Measurements from ENCODE around the gene CCDC57. TPM values are rescaled to one million over a fixed set of nuclear protein-coding genes. Genes with fewer than 3 reads are reported as not detected.
A peak's percentile ranks its signal among the peaks of the same experiment; 100 is the strongest.

Gene CCDC57
- total RNA-seq, 1 donor from 2014 or later: 37.2 TPM

DNA sequence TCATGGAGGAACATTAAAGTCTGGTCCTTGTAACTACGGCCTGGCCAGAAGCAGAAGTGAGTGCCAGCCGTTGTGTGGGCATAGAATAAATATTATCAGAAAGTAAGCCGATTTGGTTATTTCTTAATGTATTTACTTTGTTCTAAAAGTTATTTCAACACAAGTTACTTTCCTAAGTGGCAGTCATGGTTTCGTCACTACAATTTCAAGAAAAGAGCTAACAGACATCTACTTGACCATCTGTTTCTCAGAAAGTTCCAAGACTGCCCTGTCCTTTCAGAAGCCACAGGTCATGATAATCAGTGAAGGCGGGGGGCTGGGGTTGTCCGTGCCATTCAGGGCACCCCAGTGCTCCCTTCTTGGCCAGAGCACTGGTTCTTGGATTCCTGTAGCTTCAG lies 99.7 kb downstream of the CCDC57 start:
- H3K9me3 Mint-ChIP-seq (ENCODE audit: unreplicated experiment): no peaks in the 10 kb centered on the region
- H3K36me3 Mint-ChIP-seq (ENCODE audit: low read depth, unreplicated experiment): peaks cover 3% of the 10 kb centered on the region
- H3K27me3 Mint-ChIP-seq (ENCODE audit: unreplicated experiment): peaks cover 2% of the 10 kb centered on the region
- TF ChIP-seq, protein P1, sequence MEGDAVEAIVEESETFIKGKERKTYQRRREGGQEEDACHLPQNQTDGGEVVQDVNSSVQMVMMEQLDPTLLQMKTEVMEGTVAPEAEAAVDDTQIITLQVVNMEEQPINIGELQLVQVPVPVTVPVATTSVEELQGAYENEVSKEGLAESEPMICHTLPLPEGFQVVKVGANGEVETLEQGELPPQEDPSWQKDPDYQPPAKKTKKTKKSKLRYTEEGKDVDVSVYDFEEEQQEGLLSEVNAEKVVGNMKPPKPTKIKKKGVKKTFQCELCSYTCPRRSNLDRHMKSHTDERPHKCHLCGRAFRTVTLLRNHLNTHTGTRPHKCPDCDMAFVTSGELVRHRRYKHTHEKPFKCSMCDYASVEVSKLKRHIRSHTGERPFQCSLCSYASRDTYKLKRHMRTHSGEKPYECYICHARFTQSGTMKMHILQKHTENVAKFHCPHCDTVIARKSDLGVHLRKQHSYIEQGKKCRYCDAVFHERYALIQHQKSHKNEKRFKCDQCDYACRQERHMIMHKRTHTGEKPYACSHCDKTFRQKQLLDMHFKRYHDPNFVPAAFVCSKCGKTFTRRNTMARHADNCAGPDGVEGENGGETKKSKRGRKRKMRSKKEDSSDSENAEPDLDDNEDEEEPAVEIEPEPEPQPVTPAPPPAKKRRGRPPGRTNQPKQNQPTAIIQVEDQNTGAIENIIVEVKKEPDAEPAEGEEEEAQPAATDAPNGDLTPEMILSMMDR (IDR thresholded peaks at IDR 0.05; ENCODE audit: unreplicated experiment): no peak
- no peak for DNase-seq (ENCODE audit: low spot score)
- H3K27ac Mint-ChIP-seq (ENCODE audit: unreplicated experiment): no peak overlapping the region
- H3K4me3 Mint-ChIP-seq (ENCODE audit: unreplicated experiment): no peak overlapping the region
- H3K4me1 Mint-ChIP-seq (ENCODE audit: unreplicated experiment): peaks cover 1% of the 10 kb centered on the region

DNA sequence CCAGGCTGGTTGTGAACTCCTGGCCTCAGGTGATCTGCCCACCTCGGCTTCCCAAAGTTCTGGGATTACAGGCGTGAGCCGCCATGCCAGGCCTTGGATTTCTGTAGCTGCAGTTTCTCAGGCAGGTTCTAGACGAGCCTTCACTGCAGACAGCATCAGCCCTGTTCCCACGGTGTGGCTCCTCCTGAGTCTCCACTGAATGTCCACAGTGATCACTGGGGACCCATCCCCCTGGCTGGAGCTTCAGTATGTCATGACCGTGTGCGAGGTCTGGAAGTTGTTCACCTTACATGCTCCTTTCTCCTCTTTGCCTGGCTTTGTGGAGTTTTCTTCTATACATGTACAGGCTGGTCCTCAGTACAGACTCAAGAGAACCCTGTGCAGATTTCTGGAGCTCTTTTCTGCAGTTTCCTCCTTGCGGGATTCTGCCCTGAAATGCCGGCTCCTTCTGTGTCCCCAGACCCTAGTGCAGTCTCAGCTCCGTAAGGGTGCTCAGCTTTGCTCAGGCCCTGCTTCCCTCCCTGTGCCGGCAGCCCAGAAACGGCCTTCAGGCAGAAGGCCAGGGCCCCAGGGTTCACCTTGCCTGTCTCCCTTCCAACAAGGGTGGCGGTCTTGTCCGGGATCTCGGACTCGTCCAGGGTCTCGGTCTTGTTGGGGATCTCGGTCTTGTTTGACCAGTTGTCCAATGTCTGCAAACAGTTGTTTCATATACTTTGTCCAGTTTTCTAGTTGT lies 100.3 kb downstream of the CCDC57 start:
- no peaks in the 10 kb centered on the region for H3K9me3 Mint-ChIP-seq (ENCODE audit: unreplicated experiment)
- peaks cover 3% of the 10 kb centered on the region for H3K36me3 Mint-ChIP-seq (ENCODE audit: low read depth, unreplicated experiment)
- no peak overlapping the region for H3K4me3 Mint-ChIP-seq (ENCODE audit: unreplicated experiment)
- H3K27ac Mint-ChIP-seq (ENCODE audit: unreplicated experiment): no peak overlapping the region
- H3K27me3 Mint-ChIP-seq (ENCODE audit: unreplicated experiment): peaks cover 2% of the 10 kb centered on the region
- no peak for DNase-seq (ENCODE audit: low spot score)
- H3K4me1 Mint-ChIP-seq (ENCODE audit: unreplicated experiment): no peaks in the 10 kb centered on the region
- TF ChIP-seq, protein P1 (IDR thresholded peaks at IDR 0.05; ENCODE audit: unreplicated experiment): no peak

DNA sequence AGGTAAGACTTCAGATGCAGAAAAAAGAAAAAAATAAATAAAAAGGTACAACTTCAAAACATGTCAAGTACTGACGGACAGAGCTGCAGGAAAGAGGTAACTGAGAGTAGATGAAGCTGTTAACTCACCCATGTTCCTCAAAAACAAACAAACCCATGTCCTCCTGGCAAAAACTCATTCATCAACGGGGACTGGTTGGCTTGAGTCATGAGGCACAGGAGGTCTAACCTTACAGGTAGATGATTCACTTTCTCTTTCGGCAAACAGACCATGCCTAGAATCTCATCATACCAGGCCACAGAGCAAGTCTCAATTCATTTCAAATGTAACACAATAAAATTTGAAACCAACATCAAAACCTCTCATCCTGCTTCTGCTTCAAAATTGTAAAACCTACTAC lies 102.3 kb downstream of the CCDC57 start:
- Mint-ChIP-seq H3K4me1 (ENCODE audit: unreplicated experiment) (peaks cover 8% of the 10 kb centered on the region), H3K4me3 (ENCODE audit: unreplicated experiment) (no peak overlapping the region), H3K36me3 (ENCODE audit: low read depth, unreplicated experiment) (peaks cover 3% of the 10 kb centered on the region), H3K27ac (ENCODE audit: unreplicated experiment) (no peak overlapping the region), H3K27me3 (ENCODE audit: unreplicated experiment) (no peaks in the 10 kb centered on the region), H3K9me3 (ENCODE audit: unreplicated experiment) (no peaks in the 10 kb centered on the region)
- TF ChIP-seq, protein P1 (IDR thresholded peaks at IDR 0.05; ENCODE audit: unreplicated experiment): no peak
- DNase-seq (ENCODE audit: low spot score): no peak

DNA sequence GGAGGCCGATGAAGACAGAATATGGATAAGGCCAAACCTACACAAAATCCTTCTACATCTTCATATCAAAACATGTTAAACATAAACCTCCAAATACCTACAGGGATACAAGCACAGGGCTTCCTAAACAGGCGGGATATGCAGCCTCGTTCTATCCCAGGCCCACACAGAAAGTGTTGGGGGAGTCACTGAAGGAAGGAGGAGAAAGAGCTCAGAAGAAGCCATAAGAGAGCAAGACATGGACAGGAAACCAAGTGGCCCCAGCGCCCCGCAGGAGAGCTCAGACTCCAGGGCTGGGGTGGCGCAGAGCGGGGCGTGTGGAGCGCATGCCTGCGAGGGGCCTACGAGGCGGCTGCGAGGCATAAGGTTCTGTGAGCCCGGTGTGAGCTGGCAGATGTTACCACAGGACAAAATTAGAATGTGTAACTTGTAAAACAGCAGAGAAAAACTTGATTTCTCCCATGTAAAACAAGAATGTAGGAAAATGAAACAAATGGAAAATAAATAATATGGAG lies 103.6 kb downstream of the CCDC57 start:
- Mint-ChIP-seq H3K27me3 (ENCODE audit: unreplicated experiment) (no peaks in the 10 kb centered on the region), H3K4me1 (ENCODE audit: unreplicated experiment) (peaks cover 10% of the 10 kb centered on the region), H3K36me3 (ENCODE audit: low read depth, unreplicated experiment) (peaks cover 3% of the 10 kb centered on the region), H3K9me3 (ENCODE audit: unreplicated experiment) (no peaks in the 10 kb centered on the region), H3K4me3 (ENCODE audit: unreplicated experiment) (no peak overlapping the region), H3K27ac (ENCODE audit: unreplicated experiment) (no peak overlapping the region)
- TF ChIP-seq, protein P1 (IDR thresholded peaks at IDR 0.05; ENCODE audit: unreplicated experiment): no peak
- no peak for DNase-seq (ENCODE audit: low spot score)

DNA sequence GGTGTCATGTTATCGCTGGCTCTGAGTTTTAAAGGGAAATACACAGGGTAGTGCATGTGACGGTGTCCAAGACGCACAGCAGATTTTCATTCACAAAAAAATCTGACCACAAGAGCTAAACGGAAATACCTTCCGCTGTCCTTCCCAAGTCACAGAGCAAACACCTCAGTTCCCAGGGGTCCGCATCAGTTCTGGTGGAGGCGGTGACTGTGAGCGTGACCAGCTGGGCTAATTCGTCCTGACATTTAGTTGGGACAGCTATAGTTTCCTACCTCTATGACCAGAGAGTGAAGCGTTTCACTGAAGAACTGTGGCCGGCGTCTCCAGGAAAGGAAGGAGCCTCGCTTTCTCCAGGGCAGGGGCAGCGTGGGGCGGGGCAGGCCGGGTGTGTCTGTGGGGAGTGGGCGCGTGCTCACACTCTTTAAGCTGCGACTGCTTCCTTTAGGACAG lies 104.1 kb downstream of the CCDC57 start:
- Mint-ChIP-seq H3K4me1 (ENCODE audit: unreplicated experiment) (peaks cover 13% of the 10 kb centered on the region), H3K36me3 (ENCODE audit: low read depth, unreplicated experiment) (peaks cover 4% of the 10 kb centered on the region), H3K9me3 (ENCODE audit: unreplicated experiment) (no peaks in the 10 kb centered on the region), H3K4me3 (ENCODE audit: unreplicated experiment) (peak overlapping the region; percentile 59), H3K27ac (ENCODE audit: unreplicated experiment) (no peak overlapping the region), H3K27me3 (ENCODE audit: unreplicated experiment) (no peaks in the 10 kb centered on the region)
- TF ChIP-seq, protein P1 (IDR thresholded peaks at IDR 0.05; ENCODE audit: unreplicated experiment): no peak
- no peak for DNase-seq (ENCODE audit: low spot score)

Measured in endothelial cell (in vitro differentiated cells).